ENCODE results near the gene HOXD9. TPM values are rescaled to one million over a fixed set of nuclear protein-coding genes. Genes with fewer than 3 reads are reported as not detected.
A peak's percentile ranks its signal among the peaks of the same experiment; 100 is the strongest.

The HOXD9 gene
- total and polyA plus RNA-seq, 7 donors = 0.46 to 27.1 (median 10.6) TPM

DNA sequence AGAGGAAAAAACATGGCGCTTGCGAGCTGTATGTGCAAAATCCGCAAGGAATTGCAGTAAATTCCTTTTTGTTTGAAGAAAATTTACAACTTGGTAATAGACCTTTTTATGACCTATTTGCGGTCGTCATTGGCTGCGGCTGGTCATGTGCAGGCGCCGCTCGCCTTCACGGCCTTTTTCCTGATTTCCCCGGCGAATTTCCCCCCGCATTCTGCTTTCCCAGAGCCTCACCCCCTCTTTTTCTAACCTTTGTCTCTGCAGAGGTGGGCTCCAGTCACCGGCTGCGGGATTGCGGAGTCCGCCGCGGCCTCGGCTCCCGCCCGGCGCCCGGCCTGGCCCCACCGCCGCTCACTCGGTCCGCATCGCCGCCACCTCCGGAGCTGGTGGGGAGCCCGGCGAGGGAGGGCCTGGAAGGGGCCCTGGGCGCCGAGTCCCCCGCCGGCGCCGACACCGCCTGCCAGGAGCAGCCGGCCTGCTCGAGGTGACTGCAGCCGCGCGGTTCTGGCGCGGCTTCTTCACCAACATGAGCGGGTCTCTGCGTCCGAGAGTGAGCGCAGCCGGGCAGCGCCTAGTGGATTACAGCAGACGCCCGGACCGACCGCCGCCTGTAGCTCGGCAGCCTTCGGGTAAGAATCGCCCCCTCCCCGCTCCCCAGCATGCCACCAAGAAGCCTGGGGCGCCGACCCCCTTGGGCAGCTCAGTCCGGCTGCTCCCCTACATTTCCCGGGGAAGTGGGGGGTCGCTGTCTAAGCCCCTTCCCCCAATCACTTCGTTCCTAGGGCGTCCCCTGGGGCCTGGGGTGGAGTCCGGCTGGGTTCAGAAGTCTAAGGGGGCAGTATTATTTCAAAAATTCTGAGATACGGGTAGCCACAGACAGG, 14.1 kb downstream of the HOXD9 start:
- Histone ChIP-seq H3K27ac (peak overlapping the region; percentile 73 to 87 (median 82)), H3K27me3 (peaks cover 6 to 93% (median 82%) of the 10 kb centered on the region in 3 donors), H3K36me3 (no peaks in the 10 kb centered on the region), H3K4me1 (peaks cover 0 to 40% (median 35%) of the 10 kb centered on the region in 4 donors), H3K9me3 (no peaks in the 10 kb centered on the region), H3K4me3 (peak overlapping the region; percentile 45 to 66 (median 56))
- peak; percentile 78 for DNase-seq
- WGBS, 2 donors = 1 to 3% methylated on average over 71 of the region's 71 CpGs
- TF ChIP-seq, protein P1, sequence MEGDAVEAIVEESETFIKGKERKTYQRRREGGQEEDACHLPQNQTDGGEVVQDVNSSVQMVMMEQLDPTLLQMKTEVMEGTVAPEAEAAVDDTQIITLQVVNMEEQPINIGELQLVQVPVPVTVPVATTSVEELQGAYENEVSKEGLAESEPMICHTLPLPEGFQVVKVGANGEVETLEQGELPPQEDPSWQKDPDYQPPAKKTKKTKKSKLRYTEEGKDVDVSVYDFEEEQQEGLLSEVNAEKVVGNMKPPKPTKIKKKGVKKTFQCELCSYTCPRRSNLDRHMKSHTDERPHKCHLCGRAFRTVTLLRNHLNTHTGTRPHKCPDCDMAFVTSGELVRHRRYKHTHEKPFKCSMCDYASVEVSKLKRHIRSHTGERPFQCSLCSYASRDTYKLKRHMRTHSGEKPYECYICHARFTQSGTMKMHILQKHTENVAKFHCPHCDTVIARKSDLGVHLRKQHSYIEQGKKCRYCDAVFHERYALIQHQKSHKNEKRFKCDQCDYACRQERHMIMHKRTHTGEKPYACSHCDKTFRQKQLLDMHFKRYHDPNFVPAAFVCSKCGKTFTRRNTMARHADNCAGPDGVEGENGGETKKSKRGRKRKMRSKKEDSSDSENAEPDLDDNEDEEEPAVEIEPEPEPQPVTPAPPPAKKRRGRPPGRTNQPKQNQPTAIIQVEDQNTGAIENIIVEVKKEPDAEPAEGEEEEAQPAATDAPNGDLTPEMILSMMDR (IDR thresholded peaks at IDR 0.05) = no peak
- peak in 1 of 4 donors; percentile 4 for TF ChIP-seq POLR2AphosphoS5 (IDR thresholded peaks at IDR 0.05)
- intact Hi-C loops (cut with DNase I) = loop anchor here (5.0 kb wide), 1 partner anchor 1011 kb away; no protein-coding TSS in a partner anchor

- Histone ChIP-seq H3K4me1 (peaks cover 0 to 39% (median 33%) of the 10 kb centered on the region in 4 donors), H3K36me3 (no peaks in the 10 kb centered on the region), H3K9me3 (no peaks in the 10 kb centered on the region), H3K27me3 (peaks cover 6 to 87% (median 76%) of the 10 kb centered on the region in 3 donors), H3K27ac (peak overlapping the region; percentile 73 to 87 (median 82)), H3K4me3 (peak overlapping the region; percentile 45 to 66 (median 56))
- no peak for TF ChIP-seq EP300 (IDR thresholded peaks at IDR 0.05)
- no peak for TF ChIP-seq POLR2AphosphoS5 (IDR thresholded peaks at IDR 0.05)
- TF ChIP-seq, protein P1 (IDR thresholded peaks at IDR 0.05) = no peak
- TF ChIP-seq POLR2A (IDR thresholded peaks at IDR 0.05) = no peak
- no peak for DNase-seq
- intact Hi-C loops (cut with DNase I) = loop anchor here (5.0 kb wide), 1 partner anchor 1010 kb away; no protein-coding TSS in a partner anchor
- WGBS, 2 donors = 4 to 14% methylated on average over 2 of the region's 2 CpGs
Measured at GRCh38 chr2:176137252-176137580, 14.7 kb downstream of the HOXD9 start.

GRCh38 chr2:176137906-176138305, 15.4 kb downstream of the HOXD9 start:
- peak; percentile 36 for DNase-seq
- H3K4me3 ChIP-seq = peak overlapping the region in 2 of 4 donors; percentile 58 to 66
- intact Hi-C loops (cut with DNase I) = loop anchor here (5.0 kb wide), 1 partner anchor 1009 kb away; no protein-coding TSS in a partner anchor

DNA sequence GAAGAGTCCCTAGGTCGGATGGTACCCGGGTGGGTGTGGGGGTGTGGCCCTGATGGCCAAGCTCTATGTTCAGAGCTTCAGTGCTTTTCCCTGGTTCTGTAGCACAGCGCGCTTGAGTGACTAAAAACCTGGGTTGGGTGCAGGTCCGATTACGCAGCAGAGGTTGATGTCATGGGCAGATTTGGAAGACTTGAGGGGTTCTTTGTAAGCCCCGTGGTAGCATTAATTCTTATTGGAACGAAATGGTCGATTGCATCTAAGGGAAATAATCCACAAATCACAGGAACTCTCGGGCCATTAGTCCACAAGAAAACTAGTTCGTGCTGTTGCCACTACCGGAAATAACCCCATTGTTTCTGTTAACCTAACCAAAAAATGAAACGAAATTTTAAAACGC, 16.0 kb downstream of the HOXD9 start:
- TF ChIP-seq EP300 (IDR thresholded peaks at IDR 0.05) = no peak
- TF ChIP-seq POLR2A (IDR thresholded peaks at IDR 0.05) = no peak
- TF ChIP-seq, protein P1 (IDR thresholded peaks at IDR 0.05) = no peak
- no peak for TF ChIP-seq POLR2AphosphoS5 (IDR thresholded peaks at IDR 0.05)
- H3K36me3 ChIP-seq = no peaks in the 10 kb centered on the region
- peak overlapping the region in 2 of 4 donors; percentile 0 to 12 for H3K4me3 ChIP-seq
- intact Hi-C loops (cut with DNase I) = loop anchor here (5.0 kb wide), 1 partner anchor 1009 kb away; no protein-coding TSS in a partner anchor
- 43 to 63% methylated on average over 14 of the region's 14 CpGs for WGBS, 2 donors
- peak; percentile 57 for DNase-seq
- peaks cover 0 to 39% (median 31%) of the 10 kb centered on the region in 4 donors for H3K4me1 ChIP-seq
- H3K27ac ChIP-seq = peak overlapping the region; percentile 33 to 87 (median 56)
- H3K9me3 ChIP-seq = no peaks in the 10 kb centered on the region
- H3K27me3 ChIP-seq = peaks cover 3 to 78% (median 64%) of the 10 kb centered on the region in 3 donors

More at GRCh38 chr2:176137906-176138305, 15.4 kb downstream of the HOXD9 start:
- Histone ChIP-seq H3K27ac (peak overlapping the region; percentile 33 to 87 (median 70)), H3K4me1 (peaks cover 0 to 39% (median 33%) of the 10 kb centered on the region in 4 donors), H3K36me3 (no peaks in the 10 kb centered on the region), H3K9me3 (no peaks in the 10 kb centered on the region), H3K27me3 (peaks cover 3 to 80% (median 69%) of the 10 kb centered on the region in 3 donors)
- TF ChIP-seq POLR2A (IDR thresholded peaks at IDR 0.05) = no peak
- TF ChIP-seq POLR2AphosphoS5 (IDR thresholded peaks at IDR 0.05) = no peak
- TF ChIP-seq EP300 (IDR thresholded peaks at IDR 0.05) = no peak
- 63 to 67% methylated on average over 8 of the region's 8 CpGs for WGBS, 2 donors
